Activated T-cell treated with anti-CD3 and anti-CD28 coated beads, Interleukin-2, amount 50 U/mL, for 72 hours (primary cell): Measurements from ENCODE around the gene SLC38A4. TPM values are rescaled to one million over a fixed set of nuclear protein-coding genes. Genes with fewer than 3 reads are reported as not detected.
"Not testable (repeated sequence)": the region's sequence is repeated elsewhere in the genome, so short reads cannot be mapped to it uniquely, and the experiment has no call there.

ENCODE experiments used
- ATAC-seq, 2 donors: fragments of 150-1000 bp; cut with Tn5 transposase; replicated peaks in 1 of 2; 2 replicates each; pipeline ENCODE4 v1.10.0; 2021; ENCODE audit warnings: moderate library complexity in 2 of 2, mild to moderate bottlenecking in 1 of 2
- DNase-seq, 2 donors: peaks; one replicate each; pipeline ENCODE4 v3.0.0; 2021 to 2022; ENCODE audit warnings: mixed read lengths in 1 of 2
- H3K27ac Mint-ChIP-seq: one replicate; pipeline ENCODE4 v1.8.0; 2022; ENCODE audit warnings: mild to moderate bottlenecking, moderate library complexity, mixed read lengths
- H3K27me3 Mint-ChIP-seq: one replicate; pipeline ENCODE4 v1.8.0; 2022; ENCODE audit warnings: low read depth, mixed read lengths
- H3K36me3 Mint-ChIP-seq, 2 donors: one replicate each; pipeline ENCODE4 v1.8.0; 2022; ENCODE audit warnings: mixed read lengths in 2 of 2, mild to moderate bottlenecking in 1 of 2; ENCODE audit not compliant: insufficient read depth in 2 of 2
- H3K4me1 Mint-ChIP-seq: one replicate; pipeline ENCODE4 v1.8.0; 2022; ENCODE audit warnings: low read depth, mixed read lengths
- H3K4me3 Mint-ChIP-seq, 2 donors: one replicate each; pipeline ENCODE4 v1.8.0; 2022; ENCODE audit warnings: mild to moderate bottlenecking in 2 of 2, mixed read lengths in 2 of 2, moderate library complexity in 2 of 2
- H3K9me3 Mint-ChIP-seq, 2 donors: one replicate each; pipeline ENCODE4 v1.8.0; 2022; ENCODE audit warnings: mixed read lengths in 2 of 2
- total RNA-seq, 2 donors: library from RNA; stranded (reverse); gene quantifications; one replicate each; pipeline ENCODE4 v1.2.3, GENCODE V29; 2022

SLC38A4 gene, protein sequence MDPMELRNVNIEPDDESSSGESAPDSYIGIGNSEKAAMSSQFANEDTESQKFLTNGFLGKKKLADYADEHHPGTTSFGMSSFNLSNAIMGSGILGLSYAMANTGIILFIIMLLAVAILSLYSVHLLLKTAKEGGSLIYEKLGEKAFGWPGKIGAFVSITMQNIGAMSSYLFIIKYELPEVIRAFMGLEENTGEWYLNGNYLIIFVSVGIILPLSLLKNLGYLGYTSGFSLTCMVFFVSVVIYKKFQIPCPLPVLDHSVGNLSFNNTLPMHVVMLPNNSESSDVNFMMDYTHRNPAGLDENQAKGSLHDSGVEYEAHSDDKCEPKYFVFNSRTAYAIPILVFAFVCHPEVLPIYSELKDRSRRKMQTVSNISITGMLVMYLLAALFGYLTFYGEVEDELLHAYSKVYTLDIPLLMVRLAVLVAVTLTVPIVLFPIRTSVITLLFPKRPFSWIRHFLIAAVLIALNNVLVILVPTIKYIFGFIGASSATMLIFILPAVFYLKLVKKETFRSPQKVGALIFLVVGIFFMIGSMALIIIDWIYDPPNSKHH
- under 1 TPM in 1 of 2 donors, not detected in 1; 0.26 TPM for total RNA-seq

DNA sequence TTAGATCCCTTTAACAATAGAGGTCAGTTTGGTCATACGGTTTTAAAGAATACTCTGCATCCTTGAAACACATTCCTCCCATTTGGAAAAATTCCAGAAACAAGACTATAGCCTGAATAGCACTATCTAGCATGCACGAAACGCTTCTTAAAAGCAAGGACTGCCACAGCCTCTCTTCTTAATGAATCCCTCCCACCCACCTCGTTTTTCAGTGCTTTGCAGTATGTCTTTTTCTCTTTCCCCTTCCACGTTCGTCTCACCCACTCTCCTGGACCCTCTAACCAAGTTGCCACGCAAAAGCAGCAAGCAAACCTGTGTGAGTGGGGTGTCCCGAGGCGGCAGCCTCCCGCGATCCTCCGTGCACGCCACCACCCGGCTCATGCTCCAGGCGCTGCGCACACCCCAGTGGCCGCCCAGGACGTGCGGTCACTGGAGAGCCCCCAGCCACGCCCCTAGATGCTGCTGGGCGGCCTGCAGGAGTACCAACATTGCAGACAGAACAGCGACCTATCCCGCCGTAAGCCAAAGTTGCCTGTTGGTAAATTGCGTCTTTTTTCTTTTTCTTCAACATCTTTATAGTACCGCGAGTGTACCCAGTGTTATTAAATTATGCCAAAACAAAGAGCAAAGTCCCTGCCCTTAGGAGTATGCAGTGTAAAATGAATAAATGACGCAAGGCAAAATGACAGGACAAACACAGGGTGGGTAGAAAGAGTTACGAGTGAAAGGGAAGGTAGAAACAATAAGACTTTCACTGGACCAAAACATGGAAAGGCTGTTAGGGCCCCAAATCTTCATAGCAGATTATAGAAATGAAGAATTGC lies at the start of gene SLC38A4:
TSS of gene SLC38A4 (minus strand) at position 407 of the 824 bp plus-strand sequence. CDS start 32,926 bp downstream, outside the sequence.
- no peak for DNase-seq
- peaks cover 2% of the 10 kb centered on the region for H3K4me1 Mint-ChIP-seq
- no peak for ATAC-seq
- no peaks in the 10 kb centered on the region for H3K36me3 Mint-ChIP-seq
- no peak within 1 kb of the TSS for H3K27ac Mint-ChIP-seq
- peak within 1 kb of the TSS in 1 of 2 donors; percentile 16 for H3K4me3 Mint-ChIP-seq
- peaks cover 74% of the 10 kb centered on the region for H3K27me3 Mint-ChIP-seq
- H3K9me3 Mint-ChIP-seq = no peaks in the 10 kb centered on the region

DNA sequence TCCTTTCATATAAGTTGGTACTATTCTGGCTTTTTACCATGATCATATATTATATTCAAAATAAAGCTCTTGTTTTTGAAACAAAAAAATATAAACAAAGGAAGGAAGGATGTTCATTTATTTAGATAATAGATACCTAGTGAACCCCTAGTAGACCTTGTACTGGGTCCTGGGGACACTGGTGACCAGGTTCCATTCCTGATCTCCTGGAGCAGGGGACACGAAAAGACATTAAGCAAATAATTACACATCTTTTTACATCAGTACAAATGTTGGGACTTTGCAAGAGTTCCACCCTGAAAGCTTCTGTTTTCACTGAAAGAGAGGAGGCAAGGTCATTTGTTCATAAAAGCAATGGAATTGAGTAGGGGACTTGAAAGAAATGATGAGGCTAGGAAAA lies 49.3 kb upstream of the SLC38A4 start:
- H3K9me3 Mint-ChIP-seq = peaks cover 5 to 8% of the 10 kb centered on the region in 2 donors
- peaks cover 20% of the 10 kb centered on the region for H3K27me3 Mint-ChIP-seq
- no peak overlapping the region for H3K4me3 Mint-ChIP-seq
- no peak overlapping the region for H3K27ac Mint-ChIP-seq
- H3K4me1 Mint-ChIP-seq = no peaks in the 10 kb centered on the region
- no peak for ATAC-seq
- H3K36me3 Mint-ChIP-seq = peaks cover 0 to 6% of the 10 kb centered on the region in 2 donors
- no peak for DNase-seq

DNA sequence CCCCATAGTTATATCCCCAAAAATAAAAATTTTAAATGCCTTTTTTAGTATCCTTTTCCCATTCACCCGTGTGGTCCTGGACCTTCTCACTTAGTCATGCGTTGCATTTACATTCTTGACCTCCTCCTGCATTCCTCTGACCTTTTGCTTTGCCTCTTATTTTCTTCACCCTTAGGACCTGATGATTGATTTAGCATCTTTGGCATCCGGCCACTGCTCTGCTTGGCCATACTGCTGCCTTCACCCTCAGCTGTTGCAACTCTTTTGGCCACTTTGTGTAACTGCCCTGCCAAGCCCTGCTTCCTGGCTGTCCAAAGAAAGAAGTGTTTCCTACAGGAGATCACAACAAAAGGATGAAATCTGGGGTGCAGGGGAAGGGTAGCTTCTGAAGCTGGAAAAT lies 48.8 kb upstream of the SLC38A4 start:
- Mint-ChIP-seq H3K27me3 (peaks cover 17% of the 10 kb centered on the region), H3K9me3 (peaks cover 4 to 8% of the 10 kb centered on the region in 2 donors), H3K4me1 (no peaks in the 10 kb centered on the region), H3K36me3 (peaks cover 0 to 6% of the 10 kb centered on the region in 2 donors), H3K27ac (no peak overlapping the region), H3K4me3 (no peak overlapping the region)
- DNase-seq = no peak
- no peak for ATAC-seq

DNA sequence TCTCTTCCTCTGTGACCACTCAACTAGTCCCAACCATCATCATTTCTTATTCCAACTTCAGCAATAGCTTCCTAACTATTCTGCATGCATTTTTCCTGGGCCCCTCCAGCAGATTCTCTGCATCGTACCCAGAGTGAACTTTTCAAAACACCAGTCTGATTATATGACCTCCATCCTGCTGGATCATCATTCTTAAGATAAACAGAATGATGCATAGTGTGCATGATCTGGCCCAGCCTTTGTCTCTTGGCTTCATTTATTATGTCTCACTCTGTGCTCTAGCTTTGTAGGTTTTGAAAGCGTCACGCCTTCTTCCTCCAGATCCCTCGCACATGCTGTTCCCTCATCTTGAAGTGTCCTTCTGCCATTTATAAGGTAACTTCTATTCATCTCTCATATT lies 46.3 kb upstream of the SLC38A4 start:
- Mint-ChIP-seq H3K27ac (no peak overlapping the region), H3K4me3 (no peak overlapping the region), H3K36me3 (peaks cover 0 to 4% of the 10 kb centered on the region in 2 donors), H3K9me3 (peaks cover 0 to 3% of the 10 kb centered on the region in 2 donors), H3K4me1 (no peaks in the 10 kb centered on the region), H3K27me3 (peaks cover 8% of the 10 kb centered on the region)
- ATAC-seq = no peak
- no peak for DNase-seq

DNA sequence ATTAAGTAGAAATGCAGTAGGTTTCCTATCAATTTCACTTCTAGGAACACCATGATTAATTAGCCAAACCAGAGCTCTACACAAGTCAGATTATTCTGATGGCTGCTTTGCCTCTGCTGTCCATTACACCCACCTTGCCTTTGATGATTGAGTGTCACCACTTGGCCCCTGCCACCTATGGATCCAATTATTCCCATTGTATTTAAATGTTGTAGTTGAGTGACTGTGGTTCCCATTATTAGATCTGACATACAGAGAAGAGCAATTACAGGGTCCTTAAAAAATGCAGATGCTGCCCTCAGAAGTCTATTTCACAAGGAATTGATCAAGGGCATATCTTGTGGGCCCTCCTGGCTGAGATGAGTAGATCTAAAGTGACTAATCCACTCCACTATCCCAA lies 39.5 kb upstream of the SLC38A4 start:
- no peak for DNase-seq
- H3K27ac Mint-ChIP-seq = no peak overlapping the region
- no peak for ATAC-seq
- H3K27me3 Mint-ChIP-seq = no peaks in the 10 kb centered on the region
- H3K4me1 Mint-ChIP-seq = no peaks in the 10 kb centered on the region
- peaks cover 7% of the 10 kb centered on the region in 2 donors for H3K9me3 Mint-ChIP-seq
- H3K4me3 Mint-ChIP-seq = no peak overlapping the region
- H3K36me3 Mint-ChIP-seq = peaks cover 4 to 5% of the 10 kb centered on the region in 2 donors

DNA sequence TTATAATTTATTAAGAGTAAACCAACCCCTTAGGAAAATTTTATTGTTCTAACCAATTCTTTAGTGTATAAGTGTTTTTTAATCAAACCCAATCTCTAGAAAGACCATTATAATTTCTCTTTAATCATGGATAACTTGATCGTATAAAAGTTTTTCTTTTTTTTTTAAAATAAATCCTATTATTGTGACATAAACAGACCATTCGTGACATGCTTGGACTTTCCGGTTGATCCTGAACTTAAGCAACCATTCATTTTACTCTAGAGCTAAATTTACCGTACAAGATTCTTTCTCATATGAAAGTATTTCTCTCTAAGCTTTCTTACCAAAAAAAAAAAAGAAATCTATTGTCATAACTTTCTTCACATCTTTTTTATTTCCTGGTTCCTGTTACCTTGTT lies 32.6 kb upstream of the SLC38A4 start:
- peaks cover 2 to 3% of the 10 kb centered on the region in 2 donors for H3K36me3 Mint-ChIP-seq
- H3K27me3 Mint-ChIP-seq = no peaks in the 10 kb centered on the region
- no peak overlapping the region for H3K4me3 Mint-ChIP-seq
- ATAC-seq = no peak
- H3K4me1 Mint-ChIP-seq = no peaks in the 10 kb centered on the region
- no peak for DNase-seq
- H3K9me3 Mint-ChIP-seq = peaks cover 0 to 4% of the 10 kb centered on the region in 2 donors
- H3K27ac Mint-ChIP-seq = no peak overlapping the region

DNA sequence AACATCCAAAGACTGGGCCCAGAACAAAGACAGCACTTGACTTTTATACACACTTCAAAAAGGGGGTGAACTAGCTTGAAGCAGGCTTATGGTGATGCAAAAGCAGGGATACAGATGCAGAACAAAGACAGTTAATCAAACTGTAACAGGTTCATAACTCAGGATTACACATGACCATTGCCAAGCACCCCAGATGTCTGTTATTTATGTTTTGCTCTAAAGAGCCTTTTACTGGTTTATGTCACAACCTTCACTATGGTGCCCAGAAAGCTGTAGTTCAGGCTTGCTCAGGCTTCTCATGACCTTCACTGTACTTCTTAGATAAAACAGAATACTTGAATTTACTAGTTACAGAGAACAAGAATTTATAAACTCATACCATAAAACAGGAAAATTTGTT lies 31.7 kb upstream of the SLC38A4 start:
- Mint-ChIP-seq H3K4me1 (no peaks in the 10 kb centered on the region), H3K36me3 (peaks cover 3% of the 10 kb centered on the region in 2 donors), H3K9me3 (peaks cover 0 to 4% of the 10 kb centered on the region in 2 donors), H3K27me3 (no peaks in the 10 kb centered on the region), H3K27ac (no peak overlapping the region), H3K4me3 (no peak overlapping the region)
- DNase-seq = no peak
- no peak for ATAC-seq

DNA sequence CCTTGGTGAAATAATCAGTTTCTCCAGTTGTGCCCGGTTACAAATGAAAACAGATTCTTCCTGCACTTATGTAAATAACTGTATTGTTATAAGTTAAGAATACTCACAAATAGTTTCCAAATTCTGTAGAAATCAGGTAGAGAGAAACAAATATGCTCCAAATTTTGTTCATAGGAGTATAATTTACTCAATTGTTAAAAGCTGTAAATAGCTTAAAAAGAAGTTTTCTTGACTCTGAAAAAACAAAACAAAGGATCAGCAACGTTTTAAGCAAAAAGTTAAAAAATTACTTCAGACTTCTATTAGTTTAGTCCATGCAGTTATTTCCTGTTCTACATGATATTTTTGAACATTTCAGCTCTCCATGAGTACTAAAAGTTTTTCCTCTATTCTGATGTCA lies 30.0 kb upstream of the SLC38A4 start:
- ATAC-seq (no peak), DNase-seq (no peak)
- no peaks in the 10 kb centered on the region for H3K4me1 Mint-ChIP-seq
- H3K36me3 Mint-ChIP-seq = peaks cover 3% of the 10 kb centered on the region in 2 donors
- no peak overlapping the region for H3K4me3 Mint-ChIP-seq
- H3K27me3 Mint-ChIP-seq = no peaks in the 10 kb centered on the region
- H3K9me3 Mint-ChIP-seq = peaks cover 0 to 4% of the 10 kb centered on the region in 2 donors
- no peak overlapping the region for H3K27ac Mint-ChIP-seq

DNA sequence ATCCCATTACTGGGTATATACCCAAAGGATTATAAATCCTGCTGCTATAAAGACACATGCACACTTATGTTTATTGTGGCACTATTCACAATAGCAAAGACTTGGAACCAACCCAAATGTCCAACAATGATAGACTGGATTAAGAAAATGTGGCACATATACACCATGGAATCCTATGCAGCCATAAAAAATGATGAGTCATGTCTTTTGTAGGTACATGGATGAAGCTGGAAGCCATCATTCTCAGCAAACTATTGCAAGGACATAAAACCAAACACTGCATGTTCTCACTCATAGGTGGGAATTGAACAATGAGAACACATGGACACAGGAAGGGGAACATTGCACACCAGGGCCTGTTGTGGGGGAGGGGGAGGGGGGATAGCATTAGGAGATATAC lies 28.4 kb upstream of the SLC38A4 start:
- H3K36me3 Mint-ChIP-seq, DNase-seq, ATAC-seq, H3K4me1 Mint-ChIP-seq, H3K27me3 Mint-ChIP-seq, H3K4me3 Mint-ChIP-seq, H3K27ac Mint-ChIP-seq, H3K9me3 Mint-ChIP-seq: not testable (repeated sequence)

DNA sequence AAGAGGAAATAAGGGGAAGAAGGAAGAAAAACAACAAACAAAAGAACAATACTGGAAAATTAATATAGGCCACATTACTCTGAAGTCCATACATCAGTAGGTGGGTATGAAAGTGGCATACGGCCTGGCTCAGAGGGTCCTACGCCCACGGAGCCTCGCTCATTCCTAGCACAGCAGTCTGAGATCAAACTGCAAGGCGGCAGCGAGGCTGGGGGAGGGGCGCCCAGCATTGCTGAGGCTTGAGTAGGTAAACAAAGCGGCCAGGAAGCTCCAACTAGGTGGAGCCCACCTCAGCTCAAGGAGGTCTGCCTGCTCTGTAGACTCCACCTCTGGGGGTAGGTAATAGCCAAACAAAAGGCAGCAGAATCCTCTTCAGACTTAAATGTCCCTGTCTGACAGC lies 23.0 kb upstream of the SLC38A4 start:
- H3K27me3 Mint-ChIP-seq, DNase-seq, H3K27ac Mint-ChIP-seq, H3K36me3 Mint-ChIP-seq, H3K9me3 Mint-ChIP-seq, H3K4me1 Mint-ChIP-seq, H3K4me3 Mint-ChIP-seq, ATAC-seq: not testable (repeated sequence)

DNA sequence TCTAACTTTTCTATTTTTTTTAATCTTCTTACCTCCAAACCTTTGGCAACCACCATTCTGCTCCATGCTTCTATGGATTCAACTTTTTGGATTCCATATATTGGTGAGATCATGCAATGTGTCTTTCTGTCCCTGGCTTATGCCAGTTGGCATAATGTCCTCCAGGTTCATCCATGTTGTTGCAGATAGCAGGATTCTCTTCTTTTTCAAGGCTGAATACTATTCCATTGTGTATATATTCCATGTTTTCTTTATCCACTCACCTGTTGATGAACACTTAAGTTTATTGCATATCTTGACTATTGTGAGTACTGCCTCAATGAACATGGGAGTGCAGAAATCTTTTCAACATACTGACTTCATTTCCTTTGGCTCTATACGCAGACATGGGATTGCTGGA lies 21.2 kb upstream of the SLC38A4 start:
- ATAC-seq (no peak), DNase-seq (no peak)
- peaks cover 0 to 1% of the 10 kb centered on the region in 2 donors for H3K36me3 Mint-ChIP-seq
- peaks cover 7% of the 10 kb centered on the region for H3K27me3 Mint-ChIP-seq
- no peak overlapping the region for H3K27ac Mint-ChIP-seq
- no peak overlapping the region for H3K4me3 Mint-ChIP-seq
- no peaks in the 10 kb centered on the region for H3K4me1 Mint-ChIP-seq
- H3K9me3 Mint-ChIP-seq = peaks cover 0 to 1% of the 10 kb centered on the region in 2 donors

DNA sequence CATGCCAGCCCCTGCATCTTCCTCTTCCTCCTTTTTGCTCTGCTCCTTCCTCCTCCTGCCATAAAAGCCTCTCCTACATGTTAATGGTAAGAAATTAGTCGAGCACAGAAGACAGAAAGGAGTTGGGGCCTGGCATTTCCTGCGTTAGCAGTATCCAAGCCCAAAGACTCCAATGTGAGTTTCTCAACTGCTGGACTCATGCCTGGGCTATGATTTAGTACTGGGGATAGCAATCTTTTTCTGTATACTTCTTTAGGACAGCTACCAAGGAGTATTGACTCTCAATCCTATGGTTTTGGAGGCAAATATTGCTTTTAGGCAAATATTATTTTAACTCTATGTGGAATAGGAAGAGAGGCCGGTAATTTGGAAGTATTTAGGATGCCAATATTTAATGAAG lies 18.0 kb upstream of the SLC38A4 start:
- Mint-ChIP-seq H3K4me1 (no peaks in the 10 kb centered on the region), H3K4me3 (no peak overlapping the region), H3K27ac (no peak overlapping the region), H3K36me3 (no peaks in the 10 kb centered on the region), H3K27me3 (peaks cover 24% of the 10 kb centered on the region), H3K9me3 (no peaks in the 10 kb centered on the region)
- no peak for ATAC-seq
- DNase-seq = no peak

DNA sequence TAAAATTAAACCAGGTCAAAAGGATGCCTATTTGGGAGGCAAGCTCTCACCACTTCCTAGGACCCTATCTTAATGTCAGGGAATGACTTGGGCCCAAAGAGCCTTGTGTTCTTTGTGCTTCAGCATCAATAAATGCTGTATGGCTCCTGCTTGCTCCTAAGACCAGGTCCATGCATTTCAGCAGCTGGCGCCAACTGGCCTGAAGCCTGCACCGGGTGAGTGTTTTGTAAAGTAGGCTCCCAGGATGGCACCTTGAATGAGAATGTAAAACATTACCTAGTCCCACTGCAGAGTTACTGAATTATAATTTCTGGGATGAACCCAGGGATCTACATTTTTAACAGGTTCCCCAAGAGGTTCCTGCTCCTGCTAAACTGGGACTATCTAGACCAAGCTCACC lies 16.1 kb upstream of the SLC38A4 start:
- H3K4me1 Mint-ChIP-seq = no peaks in the 10 kb centered on the region
- H3K4me3 Mint-ChIP-seq = no peak overlapping the region
- ATAC-seq = no peak
- H3K27me3 Mint-ChIP-seq = peaks cover 26% of the 10 kb centered on the region
- DNase-seq = no peak
- H3K27ac Mint-ChIP-seq = no peak overlapping the region
- H3K36me3 Mint-ChIP-seq = no peaks in the 10 kb centered on the region
- H3K9me3 Mint-ChIP-seq = no peaks in the 10 kb centered on the region
